K562 (cell line): ENCODE measurements around the gene PARD6B. TPM values are rescaled to one million over a fixed set of nuclear protein-coding genes. Genes with fewer than 3 reads are reported as not detected.
"Not testable (repeated sequence)": the region's sequence is repeated elsewhere in the genome, so short reads cannot be mapped to it uniquely, and the experiment has no call there.

Experiments used
- ATAC-seq: fragments of 200-7000 bp; cut with Tn5 transposase; 3 replicates; pipeline ENCODE4 v1.9.1; 2020; ENCODE audit warnings: moderate library complexity
- BruUV-seq: library from RNA; stranded (reverse); fragments of 400-500 nt; replicated peaks from 2 replicates; lab custom pipeline; 2021; lab: Mats Ljungman, UMichigan
- CTCF ChIA-PET: fragments of 300-600 bp; formaldehyde crosslinking; extraction: SDS; loops from one replicate; lab custom pipeline; 2021; ENCODE audit warnings: low intra/inter-chr PET ratio; lab: Yijun Ruan, JAX
- POLR2A ChIA-PET: fragments of 300-600, 350-650 bp; sonication (Branson Sonifier 250); formaldehyde crosslinking; extraction: SDS; loops from one replicate; lab custom pipeline; 2021; ENCODE audit warnings: antibody characterized with exemption, inconsistent platforms; lab: Yijun Ruan, JAX
- DNase-seq, 4 experiments: peaks; one replicate each; pipeline versions ENCODE4 v3.0.0 to v3.0.0-alpha.2; 2011 to 2018; ENCODE audit warnings: low spot score in 3 of 4, mixed read lengths in 3 of 4; ENCODE audit errors: extremely low read depth in 1 of 4
- FAIRE-seq: peaks from 2 replicates; lab custom pipeline; 2011; peaks lifted over from hg19 to GRCh38; lab: Jason Lieb, UNC
- H2AFZ ChIP-seq: 2 replicates; pipeline ENCODE4 v1.6.0; 2011; ENCODE audit warnings: low read depth, low read length, control low read depth, inconsistent platforms
- H3K27ac ChIP-seq: fragments of 200-600 bp; 3 replicates; pipeline ENCODE4 v1.8.0; 2011; ENCODE audit warnings: low read depth, mild to moderate bottlenecking, control low read depth, inconsistent platforms, low read length, moderate library complexity, mixed read lengths; ENCODE audit errors: extremely low read depth
- H3K27me3 ChIP-seq, 2 experiments: fragments of 300-600 bp in 1 of 2; 2 replicates in 1 of 2; 3 replicates in 1 of 2; pipeline versions ENCODE4 v1.6.0 to v1.8.0; 2011; ENCODE audit warnings: inconsistent platforms in 2 of 2, low read length in 2 of 2, mild to moderate bottlenecking in 1 of 2, mixed read lengths in 1 of 2, moderate library complexity in 1 of 2; ENCODE audit not compliant: control insufficient read depth in 2 of 2, insufficient read depth in 2 of 2
- H3K36me3 ChIP-seq: fragments of 300-600 bp; 3 replicates; pipeline ENCODE4 v1.8.0; 2011; ENCODE audit warnings: mild to moderate bottlenecking, low read length, inconsistent platforms; ENCODE audit not compliant: control insufficient read depth, insufficient read depth
- H3K4me1 ChIP-seq, 2 experiments: fragments of 200-600 bp in 1 of 2; replicated peaks in 1 of 2; 2 replicates in 1 of 2; 3 replicates in 1 of 2; pipeline versions ENCODE4 v1.5.1 to v1.8.0; 2011; ENCODE audit warnings: inconsistent platforms in 2 of 2, low read length in 2 of 2, mild to moderate bottlenecking in 1 of 2, mixed read lengths in 1 of 2, moderate library complexity in 1 of 2; ENCODE audit not compliant: control insufficient read depth in 2 of 2, insufficient read depth in 2 of 2
- H3K4me2 ChIP-seq: 2 replicates; pipeline ENCODE4 v1.6.1; 2011; ENCODE audit warnings: low read length, control low read depth, inconsistent platforms, mixed read lengths; ENCODE audit not compliant: insufficient read depth
- H3K4me3 ChIP-seq: fragments of 200-600 bp; sonication (generic), shearing (Covaris generic); 2 replicates; pipeline ENCODE4 v1.5.1; 2016; ENCODE audit warnings: control low read depth, inconsistent platforms
- H3K79me2 ChIP-seq: fragments of 200-600 bp; 3 replicates; pipeline ENCODE4 v1.8.0; 2011; ENCODE audit warnings: low read length, inconsistent platforms; ENCODE audit not compliant: control insufficient read depth, insufficient read depth
- H3K9ac ChIP-seq, 2 experiments: 2 replicates each; pipeline versions ENCODE4 v1.6.0 to v1.6.1; 2011; ENCODE audit warnings: low read depth in 2 of 2, low read length in 2 of 2, control low read depth in 1 of 2, inconsistent platforms in 1 of 2, mild to moderate bottlenecking in 1 of 2, mixed read lengths in 1 of 2; ENCODE audit not compliant: insufficient read depth in 1 of 2
- H3K9me1 ChIP-seq: one replicate; pipeline ENCODE4 v1.6.0; 2011; ENCODE audit warnings: inconsistent platforms, mild to moderate bottlenecking, low read length, moderate library complexity; ENCODE audit not compliant: control insufficient read depth, insufficient read depth
- H3K9me3 ChIP-seq: replicated peaks from 2 replicates; pipeline ENCODE4 v1.5.1; 2011; ENCODE audit warnings: low read depth, low read length, inconsistent platforms; ENCODE audit not compliant: control insufficient read depth, insufficient read depth
- H4K20me1 ChIP-seq: replicated peaks from 2 replicates; pipeline ENCODE4 v1.6.1; 2011; ENCODE audit warnings: low read length, inconsistent platforms, mixed read lengths; ENCODE audit not compliant: control insufficient read depth, insufficient read depth
- ADNP ChIP-seq: fragments of 200-800 bp; sonication (Bioruptor generic); IDR thresholded peaks from 2 replicates; pipeline ENCODE4 v1.6.1; 2016; ENCODE audit warnings: missing genetic modification characterization, missing compliant biosample characterization
- BCOR ChIP-seq: fragments of 450-650 bp; IDR thresholded peaks from 2 replicates; pipeline ENCODE4 v1.6.1; 2016
- CBFA2T2 ChIP-seq: fragments of 450-650 bp; conservative IDR thresholded peaks from 2 replicates; pipeline ENCODE4 v1.6.1; 2017; ENCODE audit warnings: mild to moderate bottlenecking
- CBFA2T3 ChIP-seq: fragments of 450-650 bp; IDR thresholded peaks from 2 replicates; pipeline ENCODE4 v1.6.1; 2017
- CEBPB ChIP-seq: fragments of 450-650 bp; IDR thresholded peaks from 2 replicates; pipeline ENCODE4 v1.6.1; 2016; ENCODE audit warnings: missing genetic modification characterization, missing compliant biosample characterization
- KDM1A ChIP-seq, 2 experiments: fragments of 450-650 bp; IDR thresholded peaks; 2 replicates each; pipeline ENCODE4 v1.6.1; 2016; ENCODE audit warnings: mild to moderate bottlenecking in 2 of 2
- NCOR1 ChIP-seq: fragments of 450-650 bp; IDR thresholded peaks from 2 replicates; pipeline ENCODE4 v1.6.1; 2016; ENCODE audit warnings: mild to moderate bottlenecking, moderate library complexity
- TAL1 ChIP-seq: fragments of 450-650 bp; IDR thresholded peaks from 2 replicates; pipeline ENCODE4 v1.6.1; 2016; ENCODE audit warnings: mild to moderate bottlenecking
- WGBS: fragments of 100-300 bp; shearing (Covaris generic); methylation state at CpG from one replicate; pipeline ENCODE4 v1.1.6; 2016; ENCODE audit warnings: low coverage, mixed read lengths; ENCODE audit not compliant: insufficient coverage; ENCODE audit errors: missing lambda C conversion rate; 5-methylcytosine and 5-hydroxymethylcytosine counted together
- in situ Hi-C: fragments of 300-500 bp; cut with MboI; formaldehyde crosslinking; loops from 4 replicates; pipeline ENCODE4 v1.15.0; 2018; ENCODE audit warnings: inconsistent platforms, mixed read lengths
- intact Hi-C: fragments of 100-400 bp; cut with micrococcal nuclease; formaldehyde crosslinking; loops from 2 replicates; pipeline ENCODE4 v1.14.2; 2022
- polyA plus RNA-seq, 8 experiments: library from polyadenylated mRNA; depleted of rRNA in 4 of 8; stranded (reverse) in 5 of 8; unstranded in 3 of 8; fragments of >200 nt; fragmentation: Nextera tagmentation in 2 of 8; fragmentation: Illumina TruSeq in 1 of 8; extraction: Ambion mirVana in 2 of 8; extraction: Trizol in 1 of 8; gene quantifications; 2 replicates each; pipeline versions ENCODE4 v1.2.1 to v1.2.3, GENCODE V29; 2011 to 2014; ENCODE audit warnings: inconsistent platforms in 1 of 8, missing spikeins in 1 of 8
- total RNA-seq, 7 experiments: library from RNA; depleted of rRNA in 6 of 7; stranded (reverse); fragments of >200 nt in 6 of 7; fragmentation: Illumina TruSeq in 2 of 7; extraction: Trizol in 2 of 7; gene quantifications; 2 replicates each; pipeline versions ENCODE4 v1.2.1 to v1.2.3, GENCODE V29; 2011 to 2021; ENCODE audit warnings: low replicate concordance in 1 of 7
- TF ChIP-seq, protein P1 (sequence below), 2 experiments: fragments of 450-650 bp in 1 of 2; sonication (generic) in 1 of 2; formaldehyde crosslinking in 1 of 2; IDR thresholded peaks in 1 of 2; conservative IDR thresholded peaks in 1 of 2; 2 replicates each; pipeline versions ENCODE4 v1.6.1 to v1.8.1; 2016 to 2023; ENCODE audit warnings: mild to moderate bottlenecking in 2 of 2, moderate library complexity in 2 of 2, inconsistent platforms in 1 of 2, missing genetic modification reagents in 1 of 2
- TF ChIP-seq, protein P2 (sequence below), 3 experiments: fragments of 200-800 bp in 1 of 3; fragments of 250-450 bp in 1 of 3; fragments of 450-650 bp in 1 of 3; sonication (Bioruptor Pico) in 1 of 3; sonication (Bioruptor generic) in 1 of 3; formaldehyde crosslinking in 1 of 3; IDR thresholded peaks; 2 replicates each; pipeline versions ENCODE4 v1.6.1 to v1.8.0; 2016 to 2022; ENCODE audit warnings: mild to moderate bottlenecking in 2 of 3, missing genetic modification characterization in 2 of 3, missing compliant biosample characterization in 1 of 3, moderate library complexity in 1 of 3

PARD6B gene
- total and polyA plus RNA-seq, 9 of the 15 experiments (the other 6 are each of a cell fraction or from before 2014, with no cell fraction given) = 1.7 to 12.3 (median 5.5) TPM

DNA sequence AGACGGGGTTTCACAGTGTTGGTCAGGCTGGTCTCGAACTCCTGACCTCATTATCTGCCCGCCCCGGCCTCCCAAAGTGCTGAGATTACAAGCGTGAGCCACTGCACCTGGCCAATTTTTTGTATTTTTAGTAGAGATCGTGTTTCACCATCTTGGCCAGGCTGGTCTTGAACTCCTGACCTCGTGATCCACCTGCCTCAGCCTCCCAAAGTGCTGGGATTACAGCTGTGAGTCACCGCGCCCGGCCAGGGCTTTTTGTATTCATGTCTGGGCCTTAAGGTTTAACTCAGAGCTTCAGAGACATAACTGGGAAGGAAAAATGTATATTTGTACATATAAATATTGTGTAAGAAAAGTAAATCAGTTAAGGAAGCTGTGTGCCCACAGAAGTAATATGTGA lies 33.9 kb downstream of the PARD6B start:
- H3K4me1 ChIP-seq = peaks cover 30 to 40% of the 10 kb centered on the region in 2 experiments
- H3K27me3 ChIP-seq, H3K9me3 ChIP-seq, H3K27ac ChIP-seq, H3K9me1 ChIP-seq, CTCF ChIA-PET, H3K79me2 ChIP-seq, FAIRE-seq, in situ Hi-C loops, ATAC-seq, H2AFZ ChIP-seq, intact Hi-C loops, H3K36me3 ChIP-seq, H3K4me2 ChIP-seq, H4K20me1 ChIP-seq, BruUV-seq, H3K9ac ChIP-seq, H3K4me3 ChIP-seq: not testable (repeated sequence)
- TF ChIP-seq CEBPB (0 out of 2 replicates have a peak, but pooled peaks have one; percentile 22), CBFA2T3 (peak; percentile 84), ADNP (tag) (peak; percentile 65; the same call in 1 of the 2 replicates), NCOR1 (peak; percentile 23; the same call in 1 of the 2 replicates), CBFA2T2 (peak; percentile 76), TAL1 (peak; percentile 17; the same call in 1 of the 2 replicates), KDM1A (IDR thresholded peaks at IDR 0.05) (peak; percentile 77 to 83), BCOR (peak; percentile 57; the same call in 1 of the 2 replicates)
- TF ChIP-seq, protein P1, sequence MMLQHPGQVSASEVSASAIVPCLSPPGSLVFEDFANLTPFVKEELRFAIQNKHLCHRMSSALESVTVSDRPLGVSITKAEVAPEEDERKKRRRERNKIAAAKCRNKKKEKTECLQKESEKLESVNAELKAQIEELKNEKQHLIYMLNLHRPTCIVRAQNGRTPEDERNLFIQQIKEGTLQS (IDR thresholded peaks at IDR 0.05) = peak; percentile 26; the same call in 1 of the 2 replicates
- TF ChIP-seq, protein P1 (CRISPR knock-in tag; conservative IDR thresholded peaks at IDR 0.05) = not testable (repeated sequence)
- TF ChIP-seq, protein P2, sequence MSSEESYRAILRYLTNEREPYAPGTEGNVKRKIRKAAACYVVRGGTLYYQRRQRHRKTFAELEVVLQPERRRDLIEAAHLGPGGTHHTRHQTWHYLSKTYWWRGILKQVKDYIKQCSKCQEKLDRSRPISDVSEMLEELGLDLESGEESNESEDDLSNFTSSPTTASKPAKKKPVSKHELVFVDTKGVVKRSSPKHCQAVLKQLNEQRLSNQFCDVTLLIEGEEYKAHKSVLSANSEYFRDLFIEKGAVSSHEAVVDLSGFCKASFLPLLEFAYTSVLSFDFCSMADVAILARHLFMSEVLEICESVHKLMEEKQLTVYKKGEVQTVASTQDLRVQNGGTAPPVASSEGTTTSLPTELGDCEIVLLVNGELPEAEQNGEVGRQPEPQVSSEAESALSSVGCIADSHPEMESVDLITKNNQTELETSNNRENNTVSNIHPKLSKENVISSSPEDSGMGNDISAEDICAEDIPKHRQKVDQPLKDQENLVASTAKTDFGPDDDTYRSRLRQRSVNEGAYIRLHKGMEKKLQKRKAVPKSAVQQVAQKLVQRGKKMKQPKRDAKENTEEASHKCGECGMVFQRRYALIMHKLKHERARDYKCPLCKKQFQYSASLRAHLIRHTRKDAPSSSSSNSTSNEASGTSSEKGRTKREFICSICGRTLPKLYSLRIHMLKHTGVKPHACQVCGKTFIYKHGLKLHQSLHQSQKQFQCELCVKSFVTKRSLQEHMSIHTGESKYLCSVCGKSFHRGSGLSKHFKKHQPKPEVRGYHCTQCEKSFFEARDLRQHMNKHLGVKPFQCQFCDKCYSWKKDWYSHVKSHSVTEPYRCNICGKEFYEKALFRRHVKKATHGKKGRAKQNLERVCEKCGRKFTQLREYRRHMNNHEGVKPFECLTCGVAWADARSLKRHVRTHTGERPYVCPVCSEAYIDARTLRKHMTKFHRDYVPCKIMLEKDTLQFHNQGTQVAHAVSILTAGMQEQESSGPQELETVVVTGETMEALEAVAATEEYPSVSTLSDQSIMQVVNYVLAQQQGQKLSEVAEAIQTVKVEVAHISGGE (CRISPR knock-in tag; IDR thresholded peaks at IDR 0.05) = peak in 1 of 3 experiments; percentile 88; a peak in 2 of 6 replicates
- DNase-seq = peak in 1 of 4 experiments; percentile 32
- POLR2A ChIA-PET = interaction anchor here (0.6 kb wide), 1 partner anchor 21 kb away, joined by 3 read pairs; no protein-coding TSS in a partner anchor
- WGBS = 17% methylated on average over 10 of the region's 10 CpGs
